Esophagus mucosa (tissue), 1 donor: ENCODE measurements around the gene ARL1. TPM values are rescaled to one million over a fixed set of nuclear protein-coding genes. Genes with fewer than 3 reads are reported as not detected.

Experiments used
- total RNA-seq: library from RNA; stranded (reverse); gene quantifications from one replicate; pipeline ENCODE4 v1.2.4, GENCODE V29; 2023
- donor health status: DM: yes; HTN: yes; CAD: no.

ARL1 gene
- total RNA-seq, 1 donor from 2014 or later: 62.3 TPM

Other genes with a start within 250 kb of the ARL1 start
- not detected for gene SLC5A8, start 197.5 kb downstream of the ARL1 start, total RNA-seq
- 11.5 TPM for gene UTP20, start 127.7 kb downstream of the ARL1 start, total RNA-seq
- 0.16 TPM for gene SPIC, start 67.6 kb upstream of the ARL1 start, total RNA-seq
- 0.40 TPM for gene MYBPC1, start 187.2 kb upstream of the ARL1 start, total RNA-seq